GM18870 (cell line): ENCODE results near the gene LRRC7.
"Not testable (repeated sequence)": the region's sequence is repeated elsewhere in the genome, so short reads cannot be mapped to it uniquely, and the experiment has no call there.

ENCODE experiments used
- ATAC-seq: cut with Tn5 transposase; IDR thresholded peaks from one replicate; pipeline ENCODE4 v1.9.1; 2021; ENCODE audit warnings: moderate library complexity; ENCODE audit not compliant: unreplicated experiment

LRRC7 gene

GRCh38 chr1:69946935-69947334 is 379.2 kb downstream of the LRRC7 start:
- no peak for ATAC-seq

- ATAC-seq, result no peak
These were observed 380.1 kb downstream of the LRRC7 start for GRCh38 chr1:69947837-69948236.

- ATAC-seq, result no peak
These were observed 385.0 kb downstream of the LRRC7 start for GRCh38 chr1:69952676-69953075.

GRCh38 chr1:69962452-69962851 is 394.7 kb downstream of the LRRC7 start:
- not testable (repeated sequence) for ATAC-seq

- no peak for ATAC-seq
These were observed 399.6 kb downstream of the LRRC7 start for GRCh38 chr1:69967245-69967766.

GRCh38 chr1:69976896-69977295 is 409.2 kb downstream of the LRRC7 start:
- ATAC-seq, result no peak

- ATAC-seq, result no peak
These were observed 415.3 kb downstream of the LRRC7 start for GRCh38 chr1:69982992-69983391.

GRCh38 chr1:69985376-69985775 is 417.7 kb downstream of the LRRC7 start:
- no peak for ATAC-seq

- ATAC-seq, result no peak
These were observed 418.2 kb downstream of the LRRC7 start for GRCh38 chr1:69985901-69986439.

- no peak for ATAC-seq
These were observed 420.2 kb downstream of the LRRC7 start for GRCh38 chr1:69987881-69988280.

GRCh38 chr1:69991644-69992043 is 423.9 kb downstream of the LRRC7 start:
- no peak for ATAC-seq

GRCh38 chr1:69992594-69992993 is 424.9 kb downstream of the LRRC7 start:
- no peak for ATAC-seq

GRCh38 chr1:69993810-69994209 is 426.1 kb downstream of the LRRC7 start:
- ATAC-seq, result no peak

- ATAC-seq, result no peak
These were observed 426.5 kb downstream of the LRRC7 start for GRCh38 chr1:69994241-69994640.

- ATAC-seq, result no peak
These were observed 431.1 kb downstream of the LRRC7 start for GRCh38 chr1:69998847-69999246.

- no peak for ATAC-seq
These were observed 435.6 kb downstream of the LRRC7 start for GRCh38 chr1:70003211-70003908.

- no peak for ATAC-seq
These were observed 437.8 kb downstream of the LRRC7 start for GRCh38 chr1:70005386-70006034.

- ATAC-seq, result no peak
These were observed 440.9 kb downstream of the LRRC7 start for GRCh38 chr1:70008660-70009059.

- no peak for ATAC-seq
These were observed 450.0 kb downstream of the LRRC7 start for GRCh38 chr1:70017770-70018169.

- ATAC-seq, result no peak
These were observed 456.6 kb downstream of the LRRC7 start for GRCh38 chr1:70024272-70024671.

GRCh38 chr1:70025052-70025451 is 457.3 kb downstream of the LRRC7 start:
- no peak for ATAC-seq

GRCh38 chr1:70025846-70026245 is 458.1 kb downstream of the LRRC7 start:
- no peak for ATAC-seq
